H9 (cell line): Measurements from ENCODE around the gene MTCL1. TPM values are rescaled to one million over a fixed set of nuclear protein-coding genes. Genes with fewer than 3 reads are reported as not detected.

Experiments used
- DNase-seq: peaks from one replicate; pipeline ENCODE4 v3.0.0-alpha.2; 2017
- H2AFZ ChIP-seq: one replicate; pipeline ENCODE4 v1.6.1; 2013; ENCODE audit warnings: mild to moderate bottlenecking, low read length, control low read depth, moderate library complexity
- H2AK5ac ChIP-seq: 2 replicates; pipeline ENCODE4 v1.6.1; 2013; ENCODE audit warnings: low read length, control low read depth, mixed read lengths; ENCODE audit not compliant: insufficient read length
- H2BK120ac ChIP-seq: one replicate; pipeline ENCODE4 v1.6.1; 2013; ENCODE audit warnings: low read depth, mild to moderate bottlenecking, low read length, control low read depth, inconsistent platforms; ENCODE audit not compliant: poor library complexity, severe bottlenecking
- H2BK12ac ChIP-seq: 2 replicates; pipeline ENCODE4 v1.6.1; 2013; ENCODE audit warnings: low read length, control low read depth, mixed read lengths, low read depth; ENCODE audit not compliant: insufficient read length
- H2BK15ac ChIP-seq: 2 replicates; pipeline ENCODE4 v1.6.1; 2013; ENCODE audit warnings: low read depth, low read length, control low read depth
- H2BK20ac ChIP-seq: one replicate; pipeline ENCODE4 v1.6.1; 2013; ENCODE audit warnings: low read depth, mild to moderate bottlenecking, low read length, control low read depth, inconsistent platforms; ENCODE audit not compliant: poor library complexity, severe bottlenecking
- H2BK5ac ChIP-seq: 2 replicates; pipeline ENCODE4 v1.6.1; 2013; ENCODE audit warnings: low read length, control low read depth, mixed read lengths; ENCODE audit not compliant: insufficient read length
- H3K14ac ChIP-seq: 2 replicates; pipeline ENCODE4 v1.6.1; 2013; ENCODE audit warnings: low read length, control low read depth; ENCODE audit not compliant: insufficient read depth
- H3K18ac ChIP-seq: 2 replicates; pipeline ENCODE4 v1.6.1; 2013; ENCODE audit warnings: low read depth, mild to moderate bottlenecking, mixed read lengths, low read length, control low read depth; ENCODE audit not compliant: insufficient read length
- H3K23ac ChIP-seq: 2 replicates; pipeline ENCODE4 v1.6.1; 2013; ENCODE audit warnings: low read length, control low read depth, mixed read lengths, low read depth; ENCODE audit not compliant: insufficient read length
- H3K23me2 ChIP-seq: 2 replicates; pipeline ENCODE4 v1.6.1; 2013; ENCODE audit warnings: low read depth, mild to moderate bottlenecking, mixed read lengths, low read length, control low read depth; ENCODE audit not compliant: insufficient read length, poor library complexity, severe bottlenecking
- H3K27ac ChIP-seq: 2 replicates; pipeline ENCODE4 v1.5.1; 2013; ENCODE audit warnings: low read length, control low read depth, mixed read lengths, low read depth; ENCODE audit not compliant: insufficient read length
- H3K27me3 ChIP-seq: 2 replicates; pipeline ENCODE4 v1.6.1; 2013; ENCODE audit warnings: low read length, control low read depth, inconsistent platforms; ENCODE audit not compliant: insufficient read depth
- H3K4ac ChIP-seq: 2 replicates; pipeline ENCODE4 v1.6.1; 2013; ENCODE audit warnings: low read depth, mild to moderate bottlenecking, control low read depth, inconsistent platforms, low read length, moderate library complexity
- H3K4me1 ChIP-seq: 2 replicates; pipeline ENCODE4 v1.6.1; 2013; ENCODE audit warnings: low read length, control low read depth, inconsistent platforms; ENCODE audit not compliant: insufficient read depth
- H3K4me2 ChIP-seq: 2 replicates; pipeline ENCODE4 v1.6.1; 2013; ENCODE audit warnings: low read length, control low read depth, mixed read lengths; ENCODE audit not compliant: insufficient read length, insufficient read depth
- H3K56ac ChIP-seq: 2 replicates; pipeline ENCODE4 v1.6.1; 2013; ENCODE audit warnings: low read depth, mild to moderate bottlenecking, mixed read lengths, low read length, control low read depth; ENCODE audit not compliant: insufficient read length
- H3K79me1 ChIP-seq: 2 replicates; pipeline ENCODE4 v1.6.1; 2013; ENCODE audit warnings: low read depth, mild to moderate bottlenecking, moderate library complexity, low read length, control low read depth, inconsistent platforms; ENCODE audit not compliant: insufficient read depth, poor library complexity, severe bottlenecking
- H3K79me2 ChIP-seq: 2 replicates; pipeline ENCODE4 v1.6.1; 2013; ENCODE audit warnings: low read length, control low read depth, inconsistent platforms; ENCODE audit not compliant: insufficient read depth
- H3K9ac ChIP-seq: 2 replicates; pipeline ENCODE4 v1.6.1; 2013; ENCODE audit warnings: low read length, control low read depth, mixed read lengths; ENCODE audit not compliant: insufficient read length; ENCODE audit errors: extremely low read depth
- H3K9me3 ChIP-seq: one replicate; pipeline ENCODE4 v1.6.1; 2013; ENCODE audit warnings: low read depth, low read length, inconsistent platforms; ENCODE audit not compliant: control insufficient read depth
- H3T11ph ChIP-seq: one replicate; pipeline ENCODE4 v1.6.1; 2013; ENCODE audit warnings: mild to moderate bottlenecking, low read length, control low read depth, inconsistent platforms
- H4K20me1 ChIP-seq: one replicate; pipeline ENCODE4 v1.6.1; 2013; ENCODE audit not compliant: control insufficient read depth, insufficient read length, insufficient read depth
- H4K5ac ChIP-seq: 2 replicates; pipeline ENCODE4 v1.6.1; 2013; ENCODE audit warnings: low read depth, mild to moderate bottlenecking, mixed read lengths, low read length, control low read depth; ENCODE audit not compliant: insufficient read length
- H4K8ac ChIP-seq: replicated peaks from 2 replicates; pipeline ENCODE4 v1.6.1; 2013; ENCODE audit warnings: low read length, control low read depth, mixed read lengths, low read depth; ENCODE audit not compliant: insufficient read length
- H4K91ac ChIP-seq: 2 replicates; pipeline ENCODE4 v1.6.1; 2013; ENCODE audit warnings: low read depth, mild to moderate bottlenecking, moderate library complexity, mixed read lengths, low read length, control low read depth; ENCODE audit not compliant: insufficient read length
- H3K27ac Mint-ChIP-seq, 3 experiments: 2 replicates in 2 of 3; 3 replicates in 1 of 3; pipeline ENCODE4 v1.8.0; 2020 to 2021; ENCODE audit warnings: mixed read lengths in 3 of 3, mild to moderate bottlenecking in 1 of 3, moderate library complexity in 1 of 3
- H3K27me3 Mint-ChIP-seq: 2 replicates; pipeline ENCODE4 v1.8.0; 2021; ENCODE audit warnings: low read depth, mild to moderate bottlenecking, moderate library complexity, mixed read lengths
- H3K36me3 Mint-ChIP-seq, 3 experiments: 2 replicates in 2 of 3; 3 replicates in 1 of 3; pipeline ENCODE4 v1.8.0; 2020 to 2021; ENCODE audit warnings: low read depth in 3 of 3, mixed read lengths in 3 of 3; ENCODE audit not compliant: insufficient read depth in 1 of 3
- H3K4me1 Mint-ChIP-seq, 2 experiments: 2 replicates each; pipeline ENCODE4 v1.8.0; 2020; ENCODE audit warnings: mixed read lengths in 2 of 2
- H3K4me3 Mint-ChIP-seq, 2 experiments: 2 replicates in 1 of 2; 3 replicates in 1 of 2; pipeline ENCODE4 v1.8.0; 2020 to 2021; ENCODE audit warnings: mild to moderate bottlenecking in 2 of 2, mixed read lengths in 2 of 2, moderate library complexity in 1 of 2
- H3K9me3 Mint-ChIP-seq, 2 experiments: 2 replicates in 1 of 2; 3 replicates in 1 of 2; pipeline ENCODE4 v1.8.0; 2020; ENCODE audit warnings: mild to moderate bottlenecking in 2 of 2, mixed read lengths in 2 of 2, moderate library complexity in 1 of 2
- WGBS: extraction: QIAGEN DNeasy Blood & Tissue Kit; methylation state at CpG from one replicate; pipeline ENCODE4 v1.1.7; 2013; ENCODE audit warnings: missing lambda C conversion rate, low lambda C conversion rate, mixed read lengths; ENCODE audit not compliant: insufficient read length; ENCODE audit errors: extremely low coverage; 5-methylcytosine and 5-hydroxymethylcytosine counted together
- total RNA-seq: library from RNA; stranded (reverse); gene quantifications from 2 replicates; pipeline ENCODE4 v1.2.1, GENCODE V29; 2021
- TF ChIP-seq, protein P1 (sequence below): fragments of 200-600 bp; sonication (generic); conservative IDR thresholded peaks from 3 replicates; pipeline ENCODE4 v1.8.0; 2021; ENCODE audit warnings: antibody characterized with exemption, mild to moderate bottlenecking

The MTCL1 gene
- total RNA-seq, 1 experiment from 2014 or later: 50.7 TPM

DNA sequence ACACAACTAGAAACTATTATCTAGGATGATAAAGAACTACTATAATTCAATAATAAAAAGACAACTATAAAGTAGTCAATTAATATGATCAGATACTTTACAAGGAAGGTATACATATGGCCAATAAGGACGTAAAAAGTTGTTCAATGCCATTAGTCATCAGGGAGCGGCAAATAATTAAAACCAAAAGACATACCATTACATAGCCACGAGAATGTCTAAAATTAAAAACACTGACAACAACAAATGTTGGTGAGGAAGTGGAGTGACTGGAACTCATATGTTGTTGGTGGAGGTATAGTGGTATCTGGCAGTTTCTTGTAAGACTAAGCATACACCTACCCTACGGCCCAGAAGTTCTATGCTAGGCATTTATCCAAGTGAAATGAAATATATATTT lies 152.4 kb downstream of the MTCL1 start:
- Histone ChIP-seq H2BK20ac (no peak overlapping the region), H4K5ac (no peak overlapping the region), H3K79me1 (no peaks in the 10 kb centered on the region), H3K27me3 (no peaks in the 10 kb centered on the region), H3K27ac (no peak overlapping the region), H2AK5ac (no peak overlapping the region), H3K9me3 (no peaks in the 10 kb centered on the region), H3K79me2 (no peaks in the 10 kb centered on the region), H3K23ac (no peak overlapping the region), H2BK5ac (no peak overlapping the region), H3K4ac (no peak overlapping the region), H2BK12ac (no peak overlapping the region), H4K20me1 (no peaks in the 10 kb centered on the region), H3K23me2 (no peaks in the 10 kb centered on the region), H3K56ac (no peak overlapping the region), H2AFZ (no peak overlapping the region), H3T11ph (no peak overlapping the region), H3K4me1 (peaks cover 4% of the 10 kb centered on the region), H2BK15ac (no peak overlapping the region), H2BK120ac (no peak overlapping the region), H3K14ac (no peak overlapping the region), H3K9ac (no peak overlapping the region), H4K8ac (no peak overlapping the region), H3K18ac (no peak overlapping the region), H3K4me2 (no peak overlapping the region), H4K91ac (no peak overlapping the region)
- H3K4me1 Mint-ChIP-seq: peaks cover 7 to 11% of the 10 kb centered on the region in 2 experiments
- H3K4me3 Mint-ChIP-seq: no peak overlapping the region
- no peak overlapping the region for H3K27ac Mint-ChIP-seq
- H3K27me3 Mint-ChIP-seq: no peaks in the 10 kb centered on the region
- no peaks in the 10 kb centered on the region for H3K36me3 Mint-ChIP-seq
- no peak for DNase-seq
- H3K9me3 Mint-ChIP-seq: no peaks in the 10 kb centered on the region
- no CpG with 5 or more reads among the region's 4 CpGs for WGBS
- TF ChIP-seq, protein P1, sequence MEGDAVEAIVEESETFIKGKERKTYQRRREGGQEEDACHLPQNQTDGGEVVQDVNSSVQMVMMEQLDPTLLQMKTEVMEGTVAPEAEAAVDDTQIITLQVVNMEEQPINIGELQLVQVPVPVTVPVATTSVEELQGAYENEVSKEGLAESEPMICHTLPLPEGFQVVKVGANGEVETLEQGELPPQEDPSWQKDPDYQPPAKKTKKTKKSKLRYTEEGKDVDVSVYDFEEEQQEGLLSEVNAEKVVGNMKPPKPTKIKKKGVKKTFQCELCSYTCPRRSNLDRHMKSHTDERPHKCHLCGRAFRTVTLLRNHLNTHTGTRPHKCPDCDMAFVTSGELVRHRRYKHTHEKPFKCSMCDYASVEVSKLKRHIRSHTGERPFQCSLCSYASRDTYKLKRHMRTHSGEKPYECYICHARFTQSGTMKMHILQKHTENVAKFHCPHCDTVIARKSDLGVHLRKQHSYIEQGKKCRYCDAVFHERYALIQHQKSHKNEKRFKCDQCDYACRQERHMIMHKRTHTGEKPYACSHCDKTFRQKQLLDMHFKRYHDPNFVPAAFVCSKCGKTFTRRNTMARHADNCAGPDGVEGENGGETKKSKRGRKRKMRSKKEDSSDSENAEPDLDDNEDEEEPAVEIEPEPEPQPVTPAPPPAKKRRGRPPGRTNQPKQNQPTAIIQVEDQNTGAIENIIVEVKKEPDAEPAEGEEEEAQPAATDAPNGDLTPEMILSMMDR: no peak
